Fibroblast of lung (primary cell): Measurements from ENCODE around the gene GLDC. TPM values are rescaled to one million over a fixed set of nuclear protein-coding genes. Genes with fewer than 3 reads are reported as not detected.
"Not testable (repeated sequence)": the region's sequence is repeated elsewhere in the genome, so short reads cannot be mapped to it uniquely, and the experiment has no call there.

Experiments used
- DNase-seq, 2 donors: peaks; one replicate each; pipeline versions ENCODE4 v3.0.0 to v3.0.0-alpha.2; 2010; ENCODE audit warnings: low read depth in 2 of 2
- H2AFZ ChIP-seq: 2 replicates; pipeline ENCODE4 v1.5.1; 2012; ENCODE audit warnings: low read length, control low read depth, inconsistent platforms
- H3K27ac ChIP-seq: 2 replicates; pipeline ENCODE4 v1.5.1; 2011; ENCODE audit warnings: low read length, control low read depth; ENCODE audit not compliant: insufficient read depth
- H3K27me3 ChIP-seq: 2 replicates; pipeline ENCODE4 v1.5.1; 2011; ENCODE audit warnings: mild to moderate bottlenecking, low read length; ENCODE audit not compliant: control insufficient read depth, insufficient read depth
- H3K36me3 ChIP-seq: 2 replicates; pipeline ENCODE4 v1.5.1; 2011; ENCODE audit warnings: low read length; ENCODE audit not compliant: control insufficient read depth, insufficient read depth
- H3K4me1 ChIP-seq: 2 replicates; pipeline ENCODE4 v1.5.1; 2011; ENCODE audit warnings: low read length; ENCODE audit not compliant: control insufficient read depth, insufficient read depth; ENCODE audit errors: extremely low read depth
- H3K4me2 ChIP-seq: 2 replicates; pipeline ENCODE4 v1.5.1; 2011; ENCODE audit warnings: low read length, control low read depth; ENCODE audit not compliant: insufficient read depth; ENCODE audit errors: extremely low read depth
- H3K4me3 ChIP-seq, 4 experiments: fragments of 200-600 bp in 1 of 4; sonication (generic) in 1 of 4; replicated peaks in 1 of 4; 2 replicates each; pipeline ENCODE4 v1.5.1; 2011 to 2016; ENCODE audit warnings: low read length in 4 of 4, low read depth in 3 of 4, mild to moderate bottlenecking in 3 of 4, control low read depth in 2 of 4, inconsistent platforms in 1 of 4, mixed read lengths in 1 of 4; ENCODE audit not compliant: insufficient read depth in 1 of 4; ENCODE audit errors: control extremely low read depth in 1 of 4
- H3K79me2 ChIP-seq: 2 replicates; pipeline ENCODE4 v1.5.1; 2012; ENCODE audit warnings: mild to moderate bottlenecking, low read length, inconsistent platforms; ENCODE audit not compliant: control insufficient read depth, insufficient read depth
- H3K9ac ChIP-seq: 2 replicates; pipeline ENCODE4 v1.5.1; 2011; ENCODE audit warnings: mild to moderate bottlenecking, low read length, control low read depth; ENCODE audit not compliant: insufficient read depth
- H3K9me3 ChIP-seq: 2 replicates; pipeline ENCODE4 v1.5.1; 2012; ENCODE audit warnings: low read depth, low read length; ENCODE audit not compliant: control insufficient read depth, insufficient read depth
- H4K20me1 ChIP-seq: 2 replicates; pipeline ENCODE4 v1.5.1; 2011; ENCODE audit warnings: low read length; ENCODE audit not compliant: control insufficient read depth, insufficient read depth; ENCODE audit errors: extremely low read depth
- CTCF ChIP-seq, 2 donors: IDR thresholded peaks in 1 of 2; conservative IDR thresholded peaks in 1 of 2; 1 replicate in 1 of 2; 2 replicates in 1 of 2; pipeline ENCODE4 v1.5.1; 2011 to 2012; ENCODE audit warnings: low read length in 2 of 2, control low read depth in 1 of 2, inconsistent platforms in 1 of 2, low read depth in 1 of 2, mild to moderate bottlenecking in 1 of 2
- EZH2 ChIP-seq: IDR thresholded peaks from 2 replicates; pipeline ENCODE4 v1.5.1; 2012; ENCODE audit warnings: low read length, control low read depth, mild to moderate bottlenecking; ENCODE audit errors: missing control alignments
- polyA minus RNA-seq: library from RNA; depleted of rRNA, polyadenylated mRNA; stranded (reverse); fragments of >200 nt; gene quantifications from 2 replicates; pipeline ENCODE4 v1.2.3, GENCODE V29; 2011; ENCODE audit warnings: low replicate concordance
- polyA plus RNA-seq, 2 donors: library from polyadenylated mRNA; depleted of rRNA in 1 of 2; stranded (reverse) in 1 of 2; unstranded in 1 of 2; fragments of >200 nt; gene quantifications; 2 replicates each; pipeline ENCODE4 v1.2.1, GENCODE V29; 2011 to 2012; ENCODE audit warnings: missing spikeins in 1 of 2
- total RNA-seq: library from RNA; depleted of rRNA; stranded (reverse); fragments of >200 nt; gene quantifications from 2 replicates; pipeline ENCODE4 v1.2.1, GENCODE V29; 2014

GLDC gene
- total RNA-seq (0.51 and 0.83 TPM in 2 replicates), polyA plus RNA-seq (0.45 and 0.73 TPM in 2 replicates), polyA minus RNA-seq (0.82 TPM in 1 of 2 replicates, not detected in the other)
- polyA plus RNA-seq (2012): 0.75 and 0.78 TPM in 2 replicates

- no peaks in the 10 kb centered on the region for H3K79me2 ChIP-seq
- TF ChIP-seq CTCF (conservative IDR thresholded peaks at IDR 0.05 in 1 of 2, IDR thresholded peaks at IDR 0.05 in 1 of 2; ENCODE audit: low read depth in 1 of 2, low read length in 2 of 2) (no peak), EZH2 (peak; percentile 65)
- H3K27me3 ChIP-seq: peaks cover 41% of the 10 kb centered on the region
- no peak within 1 kb of the TSS for H2AFZ ChIP-seq
- H4K20me1 ChIP-seq: no peaks in the 10 kb centered on the region
- peak in 1 of 2 donors; percentile 20 for DNase-seq
- peak within 1 kb of the TSS in 3 of 4 experiments; percentile 5 to 49 (median 48) for H3K4me3 ChIP-seq
- no peaks in the 10 kb centered on the region for H3K4me1 ChIP-seq
- no peak within 1 kb of the TSS for H3K9ac ChIP-seq
- peak within 1 kb of the TSS; percentile 44 for H3K4me2 ChIP-seq
- no peaks in the 10 kb centered on the region for H3K9me3 ChIP-seq
- H3K27ac ChIP-seq: no peak within 1 kb of the TSS
- H3K36me3 ChIP-seq: no peaks in the 10 kb centered on the region
Observed at GRCh38 chr9:6645355-6646292, at the start of gene GLDC. GLDC (minus strand) TSS chr9:6645729; CDS start chr9:6645499, 230 bp downstream.

GRCh38 chr9:6692881-6693361 is 47.4 kb upstream of the GLDC start:
- Histone ChIP-seq H3K9ac (no peak overlapping the region), H3K36me3 (no peaks in the 10 kb centered on the region), H2AFZ (no peak overlapping the region), H3K27me3 (no peaks in the 10 kb centered on the region), H3K9me3 (no peaks in the 10 kb centered on the region), H3K79me2 (no peaks in the 10 kb centered on the region), H4K20me1 (no peaks in the 10 kb centered on the region), H3K4me1 (no peaks in the 10 kb centered on the region), H3K4me3 (no peak overlapping the region), H3K4me2 (no peak overlapping the region), H3K27ac (no peak overlapping the region)
- no peak for DNase-seq
- no peak for TF ChIP-seq EZH2

DNA sequence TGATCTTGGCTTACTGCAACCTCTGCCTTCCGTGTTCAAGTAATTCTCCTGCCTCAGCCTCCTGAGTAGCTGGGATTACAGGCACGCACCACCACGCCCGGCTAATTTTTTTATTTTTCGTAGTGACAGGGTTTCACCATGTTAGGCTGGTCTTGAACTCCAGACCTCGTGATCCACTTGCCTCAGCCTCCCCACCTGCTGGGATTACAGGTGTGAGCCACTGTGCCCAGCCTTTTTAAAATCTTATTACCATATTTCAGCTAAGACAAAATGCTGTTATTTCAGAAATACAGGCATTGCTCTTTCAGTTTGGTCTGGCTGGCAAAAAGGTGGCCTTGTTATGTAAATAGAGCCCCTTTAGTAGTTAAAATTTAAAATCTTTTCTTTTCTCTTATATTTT is 46.9 kb upstream of the GLDC start:
- no peaks in the 10 kb centered on the region for H3K9me3 ChIP-seq

GRCh38 chr9:6690675-6691070 is 45.1 kb upstream of the GLDC start:
- H3K27ac ChIP-seq, H3K36me3 ChIP-seq, H3K9ac ChIP-seq, H3K4me1 ChIP-seq, H4K20me1 ChIP-seq, DNase-seq, H3K4me2 ChIP-seq, H3K4me3 ChIP-seq, H3K27me3 ChIP-seq, H3K9me3 ChIP-seq, H3K79me2 ChIP-seq, H2AFZ ChIP-seq: not testable (repeated sequence)

More for the DNA sequence above, 46.9 kb upstream of the GLDC start:
- H3K4me3 ChIP-seq: no peak overlapping the region
- no peaks in the 10 kb centered on the region for H3K36me3 ChIP-seq
- no peaks in the 10 kb centered on the region for H3K27me3 ChIP-seq
- no peaks in the 10 kb centered on the region for H4K20me1 ChIP-seq
- TF ChIP-seq EZH2: no peak
- TF ChIP-seq CTCF (conservative IDR thresholded peaks at IDR 0.05 in 1 of 2, IDR thresholded peaks at IDR 0.05 in 1 of 2; ENCODE audit: low read depth in 1 of 2, low read length in 2 of 2): no peak
- no peak overlapping the region for H3K4me2 ChIP-seq
- no peaks in the 10 kb centered on the region for H3K4me1 ChIP-seq
- no peak overlapping the region for H3K9ac ChIP-seq
- no peak for DNase-seq
- H3K27ac ChIP-seq: no peak overlapping the region
- no peak overlapping the region for H2AFZ ChIP-seq
- H3K79me2 ChIP-seq: no peaks in the 10 kb centered on the region
